ENCODE results near the gene NUP54.

- TF ChIP-seq POLR2AphosphoS5 (IDR thresholded peaks at IDR 0.05; ENCODE audit: low read depth, low read length): no peak
- TF ChIP-seq SIN3A (IDR thresholded peaks at IDR 0.05; ENCODE audit: borderline replicate concordance, insufficient read depth, low read length): no peak
- TF ChIP-seq TAF1 (IDR thresholded peaks at IDR 0.05; ENCODE audit: borderline replicate concordance, insufficient read depth, low read length): no peak
Measured at GRCh38 chr4:76182463-76182862, 34.3 kb upstream of the NUP54 start.
